GM19468 (cell line): ENCODE data around the gene ZMYND8.

ENCODE experiments used
- ATAC-seq: cut with Tn5 transposase; IDR thresholded peaks from one replicate; pipeline ENCODE4 v1.9.1; 2021; ENCODE audit warnings: mild to moderate bottlenecking, moderate library complexity, moderate number of reproducible peaks; ENCODE audit not compliant: unreplicated experiment; ENCODE audit errors: extremely low read depth

Gene ZMYND8

GRCh38 chr20:47335251-47336128, 21.0 kb downstream of the ZMYND8 start:
- no peak for ATAC-seq

DNA sequence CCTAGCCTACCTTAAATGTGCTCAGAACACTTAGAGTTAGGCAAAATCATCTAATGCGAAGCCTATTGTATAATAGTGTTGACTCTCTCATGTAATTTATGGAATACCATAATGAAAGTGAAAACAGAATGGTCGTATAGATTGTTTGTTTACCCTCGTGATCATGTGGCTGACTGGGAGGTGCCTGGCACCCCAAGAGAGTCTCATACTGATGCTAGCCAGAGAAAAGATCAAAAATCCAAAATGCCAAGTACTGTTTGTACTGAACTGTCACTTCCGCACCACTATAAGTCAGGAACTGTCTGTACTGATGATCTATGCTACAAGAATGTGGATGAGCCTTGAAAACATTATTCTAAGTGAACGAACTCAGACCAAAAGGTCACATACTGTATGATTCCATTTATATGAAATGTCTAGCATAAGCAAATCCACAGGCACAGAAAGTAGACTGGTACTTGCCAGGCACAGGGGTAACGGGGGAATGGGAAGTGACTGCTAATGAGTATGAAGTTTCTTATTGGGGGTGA, 22.4 kb downstream of the ZMYND8 start:
- no peak for ATAC-seq

DNA sequence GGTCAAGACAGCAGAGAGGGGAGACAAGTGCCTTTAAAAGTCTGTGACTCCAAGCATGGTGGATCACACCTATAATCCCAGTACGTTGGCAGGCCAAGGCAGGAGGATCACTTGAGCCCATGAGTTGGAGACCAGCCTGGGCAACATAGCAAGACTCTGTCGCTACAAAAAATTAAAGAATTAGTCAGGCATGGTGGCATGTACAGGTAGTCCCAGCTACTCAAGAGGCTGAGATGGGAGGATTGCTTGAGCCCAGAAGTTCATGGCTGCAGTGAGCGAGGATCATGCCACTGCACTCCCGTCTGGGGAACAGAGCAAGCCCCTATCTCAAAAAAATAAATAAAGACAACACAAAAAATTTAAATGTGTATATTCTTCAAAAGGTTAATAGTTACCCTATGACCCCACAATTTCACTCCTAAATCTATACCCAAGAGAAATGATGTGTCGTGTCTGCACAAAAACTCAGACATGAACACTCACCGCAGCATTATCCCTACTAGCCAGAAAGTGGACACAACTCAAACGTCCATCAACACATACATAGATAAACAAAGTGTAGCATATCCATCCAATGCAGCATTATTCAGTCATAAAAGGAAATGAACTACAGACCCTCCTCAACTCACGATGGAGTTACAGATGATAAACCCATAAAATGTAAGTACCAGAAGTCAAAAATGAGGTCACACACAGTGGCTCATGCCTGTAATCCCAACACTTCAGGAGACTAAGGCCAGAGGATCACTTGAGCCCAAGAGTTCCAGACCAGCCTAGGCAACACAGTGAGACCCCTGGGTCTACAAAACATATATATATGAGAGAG, 23.9 kb downstream of the ZMYND8 start:
- no peak for ATAC-seq

DNA sequence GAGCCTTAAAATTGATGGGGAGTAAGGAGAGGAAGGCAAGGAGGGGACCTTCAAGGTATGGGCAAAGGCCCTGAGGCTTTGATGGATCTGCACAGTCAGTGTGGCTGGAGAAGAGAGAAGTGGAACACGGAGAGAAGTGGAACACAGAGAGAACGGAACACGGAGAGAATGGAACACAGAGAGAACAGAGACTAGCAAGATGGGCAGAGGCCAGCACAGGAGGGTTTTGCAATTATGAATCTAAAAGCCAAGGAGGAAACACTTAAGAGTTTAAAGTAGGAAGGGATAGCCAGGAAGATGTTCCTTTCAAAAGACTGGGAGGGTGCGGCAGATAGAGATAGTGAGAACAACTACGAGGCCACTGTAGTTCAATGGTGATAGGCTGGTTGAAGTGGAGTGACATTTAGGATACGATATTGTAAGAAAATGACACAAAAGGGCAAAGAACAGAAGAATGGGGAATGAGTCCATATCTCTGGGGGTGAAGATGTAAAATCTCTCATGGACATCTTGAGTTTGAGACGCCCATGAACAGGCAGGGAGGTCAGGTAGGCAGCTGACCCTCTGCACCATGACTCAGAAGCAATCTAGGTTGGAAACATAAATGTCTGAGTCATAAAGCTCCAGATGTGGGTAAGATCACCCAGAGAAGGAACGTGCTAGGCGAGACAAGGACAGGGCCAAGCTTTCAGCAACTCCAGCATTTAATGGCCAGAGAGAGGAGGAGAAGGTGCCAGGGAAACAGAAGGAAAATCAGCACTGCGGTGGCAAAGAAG, 25.4 kb downstream of the ZMYND8 start:
- ATAC-seq: no peak

- no peak for ATAC-seq
These were observed 26.4 kb downstream of the ZMYND8 start for GRCh38 chr20:47330071-47330470.

DNA sequence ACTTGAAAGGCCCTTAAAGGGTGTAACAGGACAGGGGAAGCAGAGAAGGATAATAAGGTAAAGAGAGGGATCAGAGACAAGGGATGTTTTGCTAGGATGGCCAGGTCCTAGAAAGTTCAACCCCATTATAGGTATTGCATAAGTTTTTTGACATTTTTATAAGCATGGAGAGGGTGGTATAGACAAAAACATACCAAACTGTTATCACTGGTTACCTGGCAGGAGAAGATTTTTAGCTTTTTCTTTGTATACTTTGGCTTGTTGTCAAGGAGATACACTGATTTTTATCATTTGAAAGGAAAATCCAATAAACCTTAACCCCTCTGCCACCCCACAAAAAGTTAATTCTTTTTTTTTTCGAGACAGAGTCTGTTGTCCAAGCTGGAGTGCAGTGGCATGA, 28.4 kb downstream of the ZMYND8 start:
- no peak for ATAC-seq

DNA sequence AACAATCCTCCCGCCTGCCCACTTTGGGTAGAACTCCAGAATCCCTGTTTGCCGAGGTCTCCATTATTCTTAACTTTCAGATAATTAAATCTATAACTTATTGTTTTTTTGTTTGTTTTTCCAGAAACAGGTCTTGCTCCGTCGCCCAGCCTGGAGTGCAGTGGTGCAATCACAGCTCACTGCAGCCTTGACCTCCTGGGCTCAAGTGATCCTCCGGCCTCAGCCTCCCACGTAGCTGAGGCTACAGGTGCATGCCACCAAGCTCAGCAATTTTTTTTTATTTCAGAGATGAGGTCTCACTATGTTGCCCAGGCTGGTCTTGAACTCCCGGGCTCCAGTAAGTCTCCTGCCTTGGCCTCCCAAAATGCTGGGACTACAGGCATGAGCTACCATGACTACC, 28.8 kb downstream of the ZMYND8 start:
- no peak for ATAC-seq

DNA sequence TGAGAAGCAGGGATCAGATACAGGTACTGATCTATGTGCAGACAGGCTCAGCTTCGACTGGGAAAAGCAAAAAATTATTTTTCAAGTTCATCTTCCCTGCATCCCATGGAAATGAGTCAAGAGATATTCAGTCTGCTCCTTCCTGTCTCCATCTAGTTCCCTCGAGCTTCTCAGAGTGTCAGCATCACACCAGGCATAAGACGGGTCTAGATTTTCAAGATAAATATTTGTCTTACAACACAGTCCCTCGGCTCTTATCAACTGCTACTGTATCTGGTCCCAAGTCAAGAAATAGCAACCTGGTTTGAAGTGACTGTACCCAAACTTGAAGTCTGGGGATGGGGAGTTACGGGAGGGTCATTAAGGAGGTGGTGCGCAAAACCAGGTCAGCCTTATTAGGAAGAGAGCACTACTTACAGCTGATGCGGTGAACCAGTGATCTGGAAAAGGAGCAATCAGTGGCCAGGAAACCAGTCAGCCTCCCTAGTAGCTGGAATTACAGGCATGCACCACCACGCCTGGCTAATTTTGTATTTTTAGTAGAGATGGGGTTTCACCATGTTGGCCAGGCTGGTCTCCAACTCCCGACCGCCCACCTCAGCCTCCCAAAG, 29.7 kb downstream of the ZMYND8 start:
- no peak for ATAC-seq

DNA sequence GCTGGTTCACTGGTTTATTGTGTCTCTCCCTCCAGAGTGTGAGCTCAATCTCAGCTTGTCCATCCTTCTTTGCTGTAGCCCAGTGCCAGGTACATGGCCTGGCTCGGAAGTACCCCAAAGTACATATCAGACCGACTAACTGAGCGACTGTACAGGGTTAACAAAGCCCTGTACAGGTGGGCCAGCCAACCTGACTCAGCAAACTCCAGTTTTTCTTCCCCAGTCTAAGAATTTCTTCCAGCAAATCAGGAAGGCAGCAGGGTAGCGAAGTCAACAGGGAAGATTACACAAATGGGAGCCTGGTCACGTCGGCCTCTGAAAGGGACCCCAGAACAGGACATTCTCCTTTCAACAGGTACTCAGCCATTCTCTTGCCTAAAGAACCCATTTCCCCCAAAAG, 31.3 kb downstream of the ZMYND8 start:
- no peak for ATAC-seq

GRCh38 chr20:47320990-47321805, 35.3 kb downstream of the ZMYND8 start:
- no peak for ATAC-seq

DNA sequence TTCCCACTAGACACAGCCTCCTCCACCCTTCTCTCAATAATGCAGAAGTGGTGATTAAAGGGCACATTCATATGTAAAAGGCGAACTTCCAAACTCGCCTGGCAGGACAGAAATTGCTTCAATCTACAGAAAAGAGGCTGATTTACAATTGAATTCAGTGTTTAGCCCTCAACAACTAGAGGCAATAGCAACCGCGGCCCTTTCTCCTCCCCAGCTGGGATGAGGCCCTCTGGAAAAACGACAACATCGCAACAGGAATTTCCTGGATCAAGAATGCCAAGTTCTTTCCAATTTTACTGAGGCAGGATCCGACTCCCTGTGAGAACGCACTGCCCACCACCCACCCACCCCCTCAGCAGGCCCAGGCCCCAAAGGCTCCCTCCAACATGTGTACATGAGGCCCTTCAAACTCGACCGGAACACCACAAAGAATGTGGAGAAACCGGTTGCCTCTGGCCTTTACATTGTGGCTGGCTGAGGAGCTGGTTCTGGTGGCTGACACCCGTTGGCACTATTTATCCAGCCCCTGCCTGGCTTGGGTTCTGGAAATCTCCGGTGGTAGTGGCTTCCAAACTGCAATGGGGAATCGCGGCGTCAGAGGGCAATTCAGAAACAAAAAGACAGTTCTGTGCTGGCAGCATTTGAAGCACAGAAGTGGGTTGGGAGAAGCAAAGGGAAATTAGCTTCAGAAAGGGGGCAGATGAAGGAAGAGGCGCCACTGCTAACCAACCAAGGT, 36.8 kb downstream of the ZMYND8 start:
- no peak for ATAC-seq

- no peak for ATAC-seq
These were observed 37.6 kb downstream of the ZMYND8 start for GRCh38 chr20:47318586-47319516.

GRCh38 chr20:47318027-47318585, 38.4 kb downstream of the ZMYND8 start:
- no peak for ATAC-seq

DNA sequence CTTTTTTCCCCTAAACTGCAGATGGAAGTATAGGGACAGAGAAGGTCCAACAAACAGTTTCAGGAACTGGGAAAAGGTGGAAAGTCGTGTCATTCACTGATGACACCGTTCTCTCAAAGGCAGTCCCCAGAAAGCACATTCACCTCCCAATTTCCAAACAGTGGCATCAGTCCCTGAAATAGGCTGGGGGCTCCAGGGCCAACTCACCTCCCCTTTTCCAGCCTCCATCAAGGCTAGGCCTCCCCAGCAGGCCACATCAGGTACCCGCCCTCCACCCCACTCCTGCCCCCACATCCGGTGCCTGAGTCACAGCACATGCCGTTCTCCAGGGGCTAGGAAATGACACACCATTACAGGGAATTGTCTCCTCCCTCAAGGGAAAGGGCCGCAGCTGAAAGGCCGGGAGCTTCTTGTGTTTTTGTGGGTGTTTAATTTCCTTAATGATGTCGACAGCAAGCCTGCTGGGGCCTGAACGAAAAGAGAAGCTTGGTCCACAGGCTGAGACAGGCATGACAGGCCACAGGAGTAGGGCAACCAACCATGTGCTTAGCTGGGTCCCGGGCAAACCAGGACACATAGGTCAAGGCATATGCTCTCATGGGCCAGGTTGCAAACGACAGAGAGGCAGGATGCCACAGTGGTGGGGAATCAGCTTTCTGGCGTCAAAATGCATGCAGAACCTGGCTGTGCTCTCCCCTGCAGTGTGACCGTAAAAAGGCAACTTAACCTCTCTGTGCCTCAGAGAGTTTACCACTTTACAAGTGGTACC, 39.2 kb downstream of the ZMYND8 start:
- no peak for ATAC-seq

DNA sequence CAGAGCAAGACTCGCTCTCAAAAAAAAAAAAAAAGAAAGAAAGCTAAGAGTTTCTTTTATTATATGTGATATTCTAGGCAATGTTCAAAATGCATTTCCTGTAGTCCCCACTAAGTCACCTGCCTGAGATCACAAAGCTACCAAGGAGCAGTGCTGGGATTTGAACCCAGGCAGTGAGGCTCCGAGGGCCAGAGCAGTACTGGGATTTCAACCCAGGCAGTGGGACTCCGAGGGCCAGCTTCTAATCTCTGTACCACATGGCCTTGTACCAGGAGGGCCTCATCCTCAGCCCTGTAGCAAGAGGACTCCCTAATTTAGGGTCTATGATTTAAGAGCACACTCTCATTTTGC, 39.7 kb downstream of the ZMYND8 start:
- no peak for ATAC-seq

GRCh38 chr20:47315339-47316056, 41.0 kb downstream of the ZMYND8 start:
- no peak for ATAC-seq
